GM13977 (cell line): Measurements from ENCODE around the gene EFCAB11.

ENCODE experiments used
- DNase-seq: peaks from one replicate; pipeline ENCODE4 v3.0.0; 2012; ENCODE audit warnings: low spot score
- CTCF ChIP-seq: IDR thresholded peaks from 2 replicates; pipeline ENCODE4 v1.5.1; 2012; ENCODE audit warnings: mild to moderate bottlenecking, control low read depth; ENCODE audit not compliant: insufficient read depth; ENCODE audit errors: extremely low read depth, missing control alignments
- in situ Hi-C: fragments of 300-500 bp; cut with MboI; formaldehyde crosslinking; loops from one replicate; pipeline ENCODE4 v1.12.0; 2022; ENCODE audit warnings: low sequenced_read_pairs, low pct_unique_long_range_greater_than_20kb, mixed read lengths, inconsistent platforms; ENCODE audit not compliant: unreplicated experiment

Gene EFCAB11

GRCh38 chr14:89927186-89927865 is 27.2 kb downstream of the EFCAB11 start:
- in situ Hi-C loops, result no loop called here
- DNase-seq, result no peak
- no peak for TF ChIP-seq CTCF

GRCh38 chr14:89926694-89927093 is 27.8 kb downstream of the EFCAB11 start:
- TF ChIP-seq CTCF, result no peak
- no peak for DNase-seq
- in situ Hi-C loops, result no loop called here

GRCh38 chr14:89924268-89924667 is 30.3 kb downstream of the EFCAB11 start:
- in situ Hi-C loops, result loop anchor here (25.0 kb wide), 2 partner anchors 487 to 737 kb away; no protein-coding TSS in a partner anchor
- DNase-seq, result no peak
- no peak for TF ChIP-seq CTCF

GRCh38 chr14:89922031-89922907 is 32.3 kb downstream of the EFCAB11 start:
- no peak for TF ChIP-seq CTCF
- DNase-seq, result no peak
- in situ Hi-C loops, result loop anchor here (25.0 kb wide), 2 partner anchors 485 to 735 kb away; no protein-coding TSS in a partner anchor

- no peak for DNase-seq
- in situ Hi-C loops, result loop anchor here (25.0 kb wide), 2 partner anchors 484 to 734 kb away; no protein-coding TSS in a partner anchor
- no peak for TF ChIP-seq CTCF
Observed at GRCh38 chr14:89921346-89921745, 33.2 kb downstream of the EFCAB11 start.

- no peak for TF ChIP-seq CTCF
- in situ Hi-C loops, result loop anchor here (25.0 kb wide), 2 partner anchors 483 to 733 kb away; no protein-coding TSS in a partner anchor
- DNase-seq, result no peak
Observed at GRCh38 chr14:89920056-89920455, 34.5 kb downstream of the EFCAB11 start.
